Activated CD4-positive, alpha-beta T cell treated with anti-CD3 and anti-CD28 coated beads, Interleukin-2, amount 50 U/mL, for 24 hours (primary cell): Measurements from ENCODE around the gene PHF1.
"Not testable (repeated sequence)": the region's sequence is repeated elsewhere in the genome, so short reads cannot be mapped to it uniquely, and the experiment has no call there.

Experiments used
- DNase-seq, 2 donors: peaks; one replicate each; pipeline ENCODE4 v3.0.0-alpha.2; 2020; ENCODE audit warnings: low read depth in 1 of 2, low spot score in 1 of 2

Gene PHF1

GRCh38 chr6:33410711-33411631 lies at the start of gene PHF1:
TSS of gene PHF1 (plus strand) at chr6:33411014. CDS start at chr6:33412264, 1,250 bp downstream.
- DNase-seq: no peak

- not testable (repeated sequence) for DNase-seq
Measured at GRCh38 chr6:33363486-33363885, 47.3 kb upstream of the PHF1 start.

GRCh38 chr6:33364475-33365205 lies 46.2 kb upstream of the PHF1 start:
- not testable (repeated sequence) for DNase-seq

GRCh38 chr6:33365206-33365971 lies 45.4 kb upstream of the PHF1 start:
- DNase-seq: not testable (repeated sequence)

GRCh38 chr6:33367009-33367714 lies 43.7 kb upstream of the PHF1 start:
- DNase-seq: no peak

GRCh38 chr6:33367715-33368025 lies 43.1 kb upstream of the PHF1 start:
- not testable (repeated sequence) for DNase-seq

GRCh38 chr6:33371901-33372300 lies 38.9 kb upstream of the PHF1 start:
- DNase-seq: not testable (repeated sequence)

- DNase-seq: no peak
Measured at GRCh38 chr6:33372526-33373123, 38.2 kb upstream of the PHF1 start.

- no peak for DNase-seq
Measured at GRCh38 chr6:33373960-33374910, 36.6 kb upstream of the PHF1 start.

- DNase-seq: no peak
Measured at GRCh38 chr6:33375143-33375671, 35.6 kb upstream of the PHF1 start.

GRCh38 chr6:33377171-33377570 lies 33.6 kb upstream of the PHF1 start:
- DNase-seq: no peak

GRCh38 chr6:33379184-33379583 lies 31.6 kb upstream of the PHF1 start:
- not testable (repeated sequence) for DNase-seq

- DNase-seq: no peak
Measured at GRCh38 chr6:33380272-33380981, 30.4 kb upstream of the PHF1 start.

- DNase-seq: no peak
Measured at GRCh38 chr6:33383427-33384185, 27.2 kb upstream of the PHF1 start.

GRCh38 chr6:33384581-33385020 lies 26.2 kb upstream of the PHF1 start:
- no peak for DNase-seq

- DNase-seq: no peak
Measured at GRCh38 chr6:33390173-33390572, 20.6 kb upstream of the PHF1 start.

- DNase-seq: no peak
Measured at GRCh38 chr6:33390767-33391277, 20.0 kb upstream of the PHF1 start.
